RPMI7951 (cell line): ENCODE data around the gene WDR81. TPM values are rescaled to one million over a fixed set of nuclear protein-coding genes. Genes with fewer than 3 reads are reported as not detected.

Experiments used
- DNase-seq: peaks from one replicate; pipeline ENCODE4 v3.0.0-alpha.2; 2012; ENCODE audit warnings: low read depth
- total RNA-seq: library from RNA; depleted of rRNA; stranded (reverse); fragments of >200 nt; shearing (Covaris generic); gene quantifications from 2 replicates; pipeline ENCODE4 v1.2.3, GENCODE V29; 2014

The WDR81 gene
- total RNA-seq, 1 experiment from 2014 or later, result 5.3 TPM

GRCh38 chr17:1713160-1713877 lies 11.2 kb upstream of the WDR81 start:
- DNase-seq, result no peak

GRCh38 chr17:1713878-1714426 lies 10.6 kb upstream of the WDR81 start:
- peak; percentile 35 for DNase-seq

GRCh38 chr17:1714427-1714979 lies 10.0 kb upstream of the WDR81 start:
- peak; percentile 96 for DNase-seq

- DNase-seq, result peak; percentile 90
Observed at GRCh38 chr17:1714980-1715802, 9.3 kb upstream of the WDR81 start.

GRCh38 chr17:1715803-1716075 lies 8.8 kb upstream of the WDR81 start:
- no peak for DNase-seq

- DNase-seq, result peak; percentile 100
Observed at GRCh38 chr17:1716076-1716911, 8.2 kb upstream of the WDR81 start.

GRCh38 chr17:1716912-1717695 lies 7.4 kb upstream of the WDR81 start:
- peak; percentile 99 for DNase-seq

GRCh38 chr17:1718362-1719165 lies 5.9 kb upstream of the WDR81 start:
- DNase-seq, result no peak

GRCh38 chr17:1720856-1721386 lies 3.6 kb upstream of the WDR81 start:
- DNase-seq, result peak; percentile 41

GRCh38 chr17:1722022-1722421 lies 2.5 kb upstream of the WDR81 start:
- peak; percentile 67 for DNase-seq

- DNase-seq, result no peak
Observed at GRCh38 chr17:1724869-1725641, 551 bp downstream of the WDR81 start.

- no peak for DNase-seq
Observed at GRCh38 chr17:1725642-1726511, 1.4 kb downstream of the WDR81 start.

- no peak for DNase-seq
Observed at GRCh38 chr17:1726626-1727257, 2.2 kb downstream of the WDR81 start.

- no peak for DNase-seq
Observed at GRCh38 chr17:1727258-1727789, 2.8 kb downstream of the WDR81 start.

GRCh38 chr17:1727876-1728630 lies 3.5 kb downstream of the WDR81 start:
- no peak for DNase-seq

GRCh38 chr17:1729966-1730325 lies 5.4 kb downstream of the WDR81 start:
- DNase-seq, result no peak
